Heart left ventricle (tissue), 13 donors: ENCODE results near the gene ADCY9.

ENCODE experiments used
- POLR2A ChIP-seq, 2 donors: fragments of 450-650 bp; IDR thresholded peaks; one replicate each; pipeline ENCODE4 v1.6.1; 2017; ENCODE audit warnings: antibody characterized with exemption in 2 of 2, mild to moderate bottlenecking in 2 of 2, moderate library complexity in 2 of 2
- TF ChIP-seq, protein P1 (sequence below), 12 donors: fragments of 200-600 bp; sonication (generic) in 4 of 12; IDR thresholded peaks; one replicate each; pipeline versions ENCODE4 v1.5.0 to v1.8.0; 2018 to 2022; ENCODE audit warnings: antibody characterized with exemption in 12 of 12, mild to moderate bottlenecking in 5 of 12
- donor health status: ischemic (EF 13 %, LVEDD 7.1; RV severe dilation, severe dysfunction).
- donor health status: DM: no; HTN: yes; CAD: no.
- donor health status: DM: no; HTN: no; CAD: no.
- donor health status: ischemic (EF 25% LVEDD 6.9; RV normal size, moderate dysfunction).
- donor health status: ischemic (EF 25% LVEDD 5.7; RV mildly dilated, moderate dysfunction).
- donor health status: ischemic (EF 35%, LVEDD 5.7; RV mildly dilated, moderate dysfunction).
- donor health status: nonischemic (EF 11% LVEDD 7.7; RV severe dilation, severe dysfunction).
- donor health status: DM: yes; HTN: yes; CAD: no.
- donor health status: PGD.
- donor health status: ischemic (EF 29% LVEDD 5.4; RV normal size, mild dysfunction).
- donor health status: nonischemic (EF 23%, LVEDD 6.1; RV moderate dilation, normal function).

DNA sequence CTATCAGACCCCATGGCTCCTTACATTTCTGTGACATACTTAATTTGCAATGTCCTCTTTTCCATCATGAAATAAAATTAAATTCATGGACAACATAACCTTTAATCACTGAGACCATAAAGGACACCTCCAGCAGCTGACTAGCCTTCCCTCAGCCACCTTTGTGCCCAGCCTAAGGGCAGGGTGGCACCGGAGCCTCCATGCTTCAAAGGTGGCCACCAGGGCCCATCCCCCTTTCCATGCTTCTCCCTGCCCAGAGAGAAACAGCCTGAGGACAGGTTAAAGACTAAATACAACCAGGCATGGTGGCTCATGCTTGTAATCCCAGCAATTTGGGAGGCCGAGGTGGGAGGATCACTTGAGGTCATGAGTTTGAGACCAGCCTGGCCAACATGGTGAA lies 94.3 kb downstream of the ADCY9 start:
- TF ChIP-seq POLR2A (IDR thresholded peaks at IDR 0.05), result no peak
- TF ChIP-seq, protein P1, sequence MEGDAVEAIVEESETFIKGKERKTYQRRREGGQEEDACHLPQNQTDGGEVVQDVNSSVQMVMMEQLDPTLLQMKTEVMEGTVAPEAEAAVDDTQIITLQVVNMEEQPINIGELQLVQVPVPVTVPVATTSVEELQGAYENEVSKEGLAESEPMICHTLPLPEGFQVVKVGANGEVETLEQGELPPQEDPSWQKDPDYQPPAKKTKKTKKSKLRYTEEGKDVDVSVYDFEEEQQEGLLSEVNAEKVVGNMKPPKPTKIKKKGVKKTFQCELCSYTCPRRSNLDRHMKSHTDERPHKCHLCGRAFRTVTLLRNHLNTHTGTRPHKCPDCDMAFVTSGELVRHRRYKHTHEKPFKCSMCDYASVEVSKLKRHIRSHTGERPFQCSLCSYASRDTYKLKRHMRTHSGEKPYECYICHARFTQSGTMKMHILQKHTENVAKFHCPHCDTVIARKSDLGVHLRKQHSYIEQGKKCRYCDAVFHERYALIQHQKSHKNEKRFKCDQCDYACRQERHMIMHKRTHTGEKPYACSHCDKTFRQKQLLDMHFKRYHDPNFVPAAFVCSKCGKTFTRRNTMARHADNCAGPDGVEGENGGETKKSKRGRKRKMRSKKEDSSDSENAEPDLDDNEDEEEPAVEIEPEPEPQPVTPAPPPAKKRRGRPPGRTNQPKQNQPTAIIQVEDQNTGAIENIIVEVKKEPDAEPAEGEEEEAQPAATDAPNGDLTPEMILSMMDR (IDR thresholded peaks at IDR 0.05), result no peak
